CD4-positive, CD25-positive, alpha-beta regulatory T cell (primary cell): ENCODE results near the gene HSPA12B. TPM values are rescaled to one million over a fixed set of nuclear protein-coding genes. Genes with fewer than 3 reads are reported as not detected.

Experiments used
- ATAC-seq, 2 donors: fragments of 150-1000 bp; cut with Tn5 transposase; one replicate each; pipeline ENCODE4 v1.10.0; 2021; ENCODE audit warnings: low read depth in 2 of 2, moderate number of reproducible peaks in 2 of 2, moderate library complexity in 1 of 2
- DNase-seq, 3 donors: peaks; one replicate each; pipeline versions ENCODE4 v3.0.0 to v3.0.0-alpha.2; 2012 to 2022; ENCODE audit warnings: mixed read lengths in 1 of 3
- H3K27ac ChIP-seq: one replicate; pipeline ENCODE4 v1.7.0; 2013; ENCODE audit warnings: mild to moderate bottlenecking, low read length; ENCODE audit not compliant: insufficient read depth, poor library complexity, severe bottlenecking
- H3K27me3 ChIP-seq: one replicate; pipeline ENCODE4 v1.7.0; 2013; ENCODE audit warnings: low read length; ENCODE audit not compliant: control insufficient read depth, insufficient read depth
- H3K36me3 ChIP-seq: one replicate; pipeline ENCODE4 v1.7.0; 2013; ENCODE audit warnings: mild to moderate bottlenecking, low read length, moderate library complexity; ENCODE audit not compliant: control insufficient read depth, insufficient read depth
- H3K4me1 ChIP-seq: 2 replicates; pipeline ENCODE4 v1.7.0; 2013; ENCODE audit warnings: mild to moderate bottlenecking, low read length; ENCODE audit not compliant: insufficient read depth, control insufficient read depth, poor library complexity, severe bottlenecking
- H3K4me3 ChIP-seq: one replicate; pipeline ENCODE4 v1.7.0; 2013; ENCODE audit warnings: low read depth, mild to moderate bottlenecking, low read length, moderate library complexity
- H3K9me3 ChIP-seq, 2 experiments: 1 replicate in 1 of 2; 2 replicates in 1 of 2; pipeline ENCODE4 v1.7.0; 2013; ENCODE audit warnings: low read length in 2 of 2, mild to moderate bottlenecking in 1 of 2, moderate library complexity in 1 of 2; ENCODE audit not compliant: control insufficient read depth in 2 of 2
- H3K27ac Mint-ChIP-seq, 3 donors: one replicate each; pipeline ENCODE4 v1.8.0; 2020 to 2022; ENCODE audit warnings: mild to moderate bottlenecking in 3 of 3, mixed read lengths in 3 of 3, moderate library complexity in 2 of 3
- H3K27me3 Mint-ChIP-seq: one replicate; pipeline ENCODE4 v1.8.0; 2022; ENCODE audit warnings: mild to moderate bottlenecking, mixed read lengths
- H3K36me3 Mint-ChIP-seq: one replicate; pipeline ENCODE4 v1.8.0; 2020; ENCODE audit warnings: mixed read lengths
- H3K4me1 Mint-ChIP-seq, 4 donors: one replicate each; pipeline ENCODE4 v1.8.0; 2020 to 2022; ENCODE audit warnings: mixed read lengths in 4 of 4, mild to moderate bottlenecking in 1 of 4
- H3K4me3 Mint-ChIP-seq, 4 donors: one replicate each; pipeline ENCODE4 v1.8.0; 2020 to 2022; ENCODE audit warnings: mild to moderate bottlenecking in 4 of 4, mixed read lengths in 4 of 4, moderate library complexity in 3 of 4
- H3K9me3 Mint-ChIP-seq, 7 donors: one replicate each; pipeline ENCODE4 v1.8.0; 2020 to 2022; ENCODE audit warnings: mixed read lengths in 7 of 7, mild to moderate bottlenecking in 3 of 7, moderate library complexity in 2 of 7
- polyA plus RNA-seq, 4 donors: library from polyadenylated mRNA; unstranded; fragments of 300-500 nt; fragmentation: Illumina TruSeq; gene quantifications; one replicate each; pipeline ENCODE4 v1.2.3, GENCODE V29; 2021
- total RNA-seq: library from RNA; stranded (reverse); gene quantifications from one replicate; pipeline ENCODE4 v1.2.3, GENCODE V29; 2022

The HSPA12B gene
- total and polyA plus RNA-seq, 5 donors from 2014 or later: 0.09 TPM; not detected in 4

DNA sequence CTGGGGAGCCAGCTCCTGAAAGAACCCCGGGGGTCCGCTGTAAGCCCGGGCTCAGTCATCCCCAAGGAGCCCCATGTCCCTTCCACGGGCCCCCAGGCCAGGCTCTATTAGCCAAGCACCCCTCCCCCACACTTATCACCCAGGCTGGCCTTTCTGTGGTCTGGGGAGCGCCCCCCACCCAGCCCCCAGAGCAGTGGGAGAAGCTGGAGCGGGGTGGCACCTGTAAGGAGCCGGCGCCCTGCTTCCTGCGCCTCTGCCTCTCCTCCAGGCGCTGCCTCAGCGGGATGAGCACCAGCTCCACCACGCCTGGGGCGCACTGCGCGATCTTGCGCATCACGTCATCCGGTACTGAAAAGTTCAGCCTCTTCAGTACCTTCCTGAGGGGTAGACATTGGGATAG lies 46.5 kb downstream of the HSPA12B start:
- Mint-ChIP-seq H3K4me3 (peak overlapping the region; percentile 4 to 67 (median 45)), H3K27ac (no peak overlapping the region)
- H3K9me3 ChIP-seq: no peaks in the 10 kb centered on the region

DNA sequence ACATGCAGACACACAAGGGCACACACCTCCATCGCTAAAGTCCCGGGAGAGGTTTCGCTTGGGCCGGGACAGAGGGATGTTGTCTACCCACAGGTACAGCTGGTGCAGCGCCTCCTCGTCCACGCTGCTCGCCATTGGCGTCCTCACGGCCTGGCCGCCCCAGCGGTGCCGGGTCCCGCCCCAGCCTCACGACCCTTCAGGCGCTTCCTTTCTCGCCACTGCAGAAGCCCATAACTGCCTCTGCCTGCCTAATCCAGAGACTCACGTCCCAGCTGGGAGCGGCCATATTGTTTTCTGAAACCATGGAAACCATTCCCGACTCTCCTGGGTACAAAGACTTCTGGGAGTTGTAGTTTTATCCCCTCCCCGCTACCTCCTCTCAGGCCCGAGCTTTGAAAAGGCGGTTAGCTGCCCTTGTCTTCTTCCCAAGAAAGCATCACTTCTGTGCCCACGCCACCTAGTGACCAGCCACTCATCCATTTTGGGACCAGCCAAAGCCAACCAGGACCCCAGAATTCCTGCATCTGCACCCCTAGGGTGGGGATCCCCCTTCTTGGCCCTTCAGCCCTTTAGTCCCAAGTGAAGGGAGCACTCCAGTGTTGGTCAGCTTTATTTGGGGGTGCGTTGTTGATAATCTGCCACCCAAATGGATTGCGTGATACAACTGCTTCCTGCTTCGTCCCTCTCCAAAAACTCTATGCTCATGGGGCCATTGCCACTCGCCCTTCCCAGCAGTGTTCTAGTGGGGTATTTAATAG lies 48.8 kb downstream of the HSPA12B start, which contains the start of gene SPEF1:
SPEF1 (minus strand) TSS at position 296 of the 758 bp plus-strand sequence; CDS start at position 135, 161 bp downstream.
- ATAC-seq (peak; percentile 32 to 50), DNase-seq (peak in 2 of 3 donors; percentile 34 to 69)
- Histone ChIP-seq H3K27me3 (no peaks in the 10 kb centered on the region), H3K9me3 (no peaks in the 10 kb centered on the region), H3K4me1 (peaks cover 44% of the 10 kb centered on the region), H3K27ac (no peak within 1 kb of the TSS), H3K36me3 (no peaks in the 10 kb centered on the region), H3K4me3 (peak within 1 kb of the TSS; percentile 38)
- H3K27me3 Mint-ChIP-seq: peaks cover 10% of the 10 kb centered on the region
- peak within 1 kb of the TSS; percentile 5 to 82 (median 38) for H3K4me3 Mint-ChIP-seq
- peak within 1 kb of the TSS; percentile 21 to 75 (median 61) for H3K27ac Mint-ChIP-seq
- peaks cover 6 to 64% (median 27%) of the 10 kb centered on the region in 4 donors for H3K4me1 Mint-ChIP-seq
- H3K36me3 Mint-ChIP-seq: no peaks in the 10 kb centered on the region
- H3K9me3 Mint-ChIP-seq: no peaks in the 10 kb centered on the region

More for the DNA sequence above, 46.5 kb downstream of the HSPA12B start:
- no peaks in the 10 kb centered on the region for H3K27me3 ChIP-seq
- DNase-seq (no peak), ATAC-seq (no peak)
- H3K9me3 Mint-ChIP-seq: no peaks in the 10 kb centered on the region
- H3K27me3 Mint-ChIP-seq: peaks cover 10% of the 10 kb centered on the region
- peaks cover 6 to 50% (median 23%) of the 10 kb centered on the region in 4 donors for H3K4me1 Mint-ChIP-seq
- no peak overlapping the region for H3K27ac ChIP-seq
- H3K4me3 ChIP-seq: no peak overlapping the region
- no peaks in the 10 kb centered on the region for H3K36me3 ChIP-seq
- no peaks in the 10 kb centered on the region for H3K36me3 Mint-ChIP-seq
- peaks cover 32% of the 10 kb centered on the region for H3K4me1 ChIP-seq

DNA sequence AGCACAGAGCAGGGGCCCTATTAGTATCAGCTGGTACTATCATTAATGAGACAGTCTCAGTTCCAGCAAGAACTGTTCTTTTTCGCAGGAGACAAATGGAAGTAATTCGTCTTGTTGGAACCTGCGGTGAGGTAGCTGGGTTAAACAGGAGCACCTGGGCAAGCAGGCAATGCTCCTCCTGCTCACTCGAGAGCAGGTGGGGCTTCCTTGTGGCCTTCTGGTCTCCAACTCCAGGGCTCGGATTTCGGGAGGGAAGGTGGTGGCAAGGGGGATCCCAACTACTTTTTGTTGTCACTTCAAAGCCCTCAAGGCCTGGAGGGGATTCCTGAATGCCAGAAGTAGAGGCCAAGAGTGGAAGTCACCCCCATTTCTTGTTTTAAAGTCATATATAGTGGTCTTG lies 50.1 kb downstream of the HSPA12B start:
- no peaks in the 10 kb centered on the region for H3K9me3 ChIP-seq
- H3K4me3 ChIP-seq: no peak overlapping the region
- peaks cover 6 to 61% (median 26%) of the 10 kb centered on the region in 4 donors for H3K4me1 Mint-ChIP-seq
- no peak overlapping the region for H3K27ac ChIP-seq
- H3K36me3 ChIP-seq: no peaks in the 10 kb centered on the region
- H3K27me3 ChIP-seq: no peaks in the 10 kb centered on the region
- no peak for ATAC-seq
- H3K36me3 Mint-ChIP-seq: no peaks in the 10 kb centered on the region
- peaks cover 43% of the 10 kb centered on the region for H3K4me1 ChIP-seq
- DNase-seq: no peak
- H3K4me3 Mint-ChIP-seq: peak overlapping the region; percentile 16 to 85 (median 41)
- H3K9me3 Mint-ChIP-seq: no peaks in the 10 kb centered on the region
- H3K27ac Mint-ChIP-seq: peak overlapping the region; percentile 69 to 79 (median 75)
- peaks cover 7% of the 10 kb centered on the region for H3K27me3 Mint-ChIP-seq

DNA sequence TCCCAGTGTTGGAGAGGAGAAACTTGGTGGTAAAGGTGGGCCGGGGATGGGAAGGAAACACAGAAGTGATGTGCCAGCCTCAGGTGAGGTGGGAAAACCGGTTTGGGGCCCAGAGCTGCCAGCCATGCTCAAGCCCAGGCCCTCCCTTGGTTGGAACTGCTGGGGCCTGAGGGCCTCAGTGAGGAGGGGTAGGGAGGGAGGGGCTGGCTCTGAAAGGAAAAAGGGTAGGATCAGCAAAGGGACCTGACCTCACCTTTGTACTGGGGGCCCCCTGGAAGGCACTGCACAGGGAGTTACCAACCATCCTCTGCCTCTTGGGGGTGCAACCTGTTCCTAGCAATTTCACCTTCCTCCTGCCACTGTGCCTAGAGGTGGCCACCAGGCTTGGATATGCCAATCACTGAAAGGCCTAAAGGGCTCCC lies 50.6 kb downstream of the HSPA12B start:
- H3K9me3 Mint-ChIP-seq: no peaks in the 10 kb centered on the region
- DNase-seq (no peak), ATAC-seq (no peak)
- Histone ChIP-seq H3K27ac (no peak overlapping the region), H3K4me3 (no peak overlapping the region), H3K27me3 (no peaks in the 10 kb centered on the region), H3K36me3 (no peaks in the 10 kb centered on the region), H3K9me3 (no peaks in the 10 kb centered on the region), H3K4me1 (peaks cover 40% of the 10 kb centered on the region)
- H3K4me1 Mint-ChIP-seq: peaks cover 6 to 65% (median 27%) of the 10 kb centered on the region in 4 donors
- no peaks in the 10 kb centered on the region for H3K36me3 Mint-ChIP-seq
- H3K27ac Mint-ChIP-seq: peak overlapping the region in 2 of 3 donors; percentile 69 to 79
- H3K27me3 Mint-ChIP-seq: peaks cover 6% of the 10 kb centered on the region
- H3K4me3 Mint-ChIP-seq: peak overlapping the region; percentile 16 to 86 (median 52)

DNA sequence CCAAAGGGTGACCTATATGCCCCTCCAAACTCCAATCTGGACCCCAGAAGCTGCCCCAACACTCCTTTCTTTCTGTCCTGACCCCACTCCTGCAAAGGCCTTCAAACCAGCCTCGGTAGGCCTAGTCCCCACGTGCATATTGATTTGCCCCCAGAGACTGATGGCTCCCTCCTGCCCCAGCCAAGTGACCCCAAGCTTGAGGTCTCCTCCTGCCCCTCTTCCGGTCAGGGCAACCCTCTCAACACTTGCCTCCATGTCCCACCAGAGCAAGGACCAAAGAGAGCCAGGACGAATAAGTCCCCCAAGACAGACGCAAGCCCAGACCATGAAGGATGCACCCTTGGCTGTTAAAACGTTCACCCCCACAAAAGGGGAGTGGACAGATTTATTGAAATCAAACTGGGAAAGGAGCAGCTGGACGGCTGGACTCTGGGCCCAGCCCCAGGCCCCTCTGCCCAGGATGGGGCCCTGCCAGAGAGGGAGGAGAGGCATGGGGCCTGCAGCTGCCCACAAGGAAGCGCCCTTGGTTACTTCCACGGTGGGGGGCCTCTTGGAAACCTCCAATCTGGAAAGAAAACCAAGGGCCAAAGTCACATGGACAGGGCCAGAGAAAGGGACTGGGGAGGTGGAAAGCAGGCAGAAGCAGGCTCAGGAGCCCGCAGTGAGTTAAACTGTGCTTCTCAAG lies 51.2 kb downstream of the HSPA12B start:
- Mint-ChIP-seq H3K36me3 (no peaks in the 10 kb centered on the region), H3K4me3 (peak overlapping the region; percentile 16 to 86 (median 52)), H3K27ac (peak overlapping the region in 1 of 3 donors; percentile 42), H3K27me3 (peaks cover 6% of the 10 kb centered on the region), H3K9me3 (no peaks in the 10 kb centered on the region), H3K4me1 (peaks cover 11 to 67% (median 31%) of the 10 kb centered on the region in 4 donors)
- no peaks in the 10 kb centered on the region for H3K9me3 ChIP-seq
- H3K27me3 ChIP-seq: no peaks in the 10 kb centered on the region
- peaks cover 37% of the 10 kb centered on the region for H3K4me1 ChIP-seq
- H3K27ac ChIP-seq: no peak overlapping the region
- DNase-seq: no peak
- no peaks in the 10 kb centered on the region for H3K36me3 ChIP-seq
- ATAC-seq: no peak
- H3K4me3 ChIP-seq: no peak overlapping the region

DNA sequence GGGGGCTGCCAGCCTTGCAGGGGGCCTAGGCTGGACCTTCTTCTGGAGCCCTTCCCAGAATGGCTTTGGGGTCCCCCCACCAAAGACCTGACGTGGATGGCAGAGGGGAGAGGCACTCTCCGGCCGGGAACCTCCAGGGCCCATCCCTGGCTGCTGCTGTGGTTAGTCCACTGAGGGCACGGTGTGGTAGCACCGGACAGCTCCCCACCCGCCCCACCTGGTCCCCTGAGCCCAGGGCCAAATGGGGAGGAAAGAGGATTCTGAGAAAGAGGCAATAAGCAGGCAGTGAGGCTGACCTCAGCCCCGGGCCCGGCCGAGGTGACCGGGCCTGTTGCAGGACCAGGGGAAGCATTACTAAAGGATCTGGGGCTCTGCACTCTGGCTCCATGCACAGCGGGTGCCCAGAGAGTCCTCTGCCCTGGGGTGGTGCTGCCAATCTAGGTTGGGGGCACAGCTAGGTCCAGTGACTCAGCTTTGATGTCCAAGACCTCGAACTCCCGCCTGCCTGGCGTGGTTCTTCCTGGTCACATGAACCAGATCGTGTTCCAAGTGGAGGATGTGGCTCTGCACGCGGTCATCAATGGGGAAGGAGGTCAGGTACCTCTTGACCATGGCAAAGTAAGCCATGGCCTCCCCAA lies 51.9 kb downstream of the HSPA12B start:
- H3K27ac Mint-ChIP-seq: peak overlapping the region in 1 of 3 donors; percentile 94
- Histone ChIP-seq H3K4me1 (peaks cover 36% of the 10 kb centered on the region), H3K4me3 (no peak overlapping the region), H3K36me3 (no peaks in the 10 kb centered on the region), H3K9me3 (no peaks in the 10 kb centered on the region), H3K27ac (no peak overlapping the region), H3K27me3 (no peaks in the 10 kb centered on the region)
- ATAC-seq (no peak), DNase-seq (no peak)
- H3K36me3 Mint-ChIP-seq: no peaks in the 10 kb centered on the region
- H3K27me3 Mint-ChIP-seq: peaks cover 6% of the 10 kb centered on the region
- no peaks in the 10 kb centered on the region for H3K9me3 Mint-ChIP-seq
- peaks cover 14 to 69% (median 34%) of the 10 kb centered on the region in 4 donors for H3K4me1 Mint-ChIP-seq
- H3K4me3 Mint-ChIP-seq: peak overlapping the region in 3 of 4 donors; percentile 62 to 80 (median 79)

DNA sequence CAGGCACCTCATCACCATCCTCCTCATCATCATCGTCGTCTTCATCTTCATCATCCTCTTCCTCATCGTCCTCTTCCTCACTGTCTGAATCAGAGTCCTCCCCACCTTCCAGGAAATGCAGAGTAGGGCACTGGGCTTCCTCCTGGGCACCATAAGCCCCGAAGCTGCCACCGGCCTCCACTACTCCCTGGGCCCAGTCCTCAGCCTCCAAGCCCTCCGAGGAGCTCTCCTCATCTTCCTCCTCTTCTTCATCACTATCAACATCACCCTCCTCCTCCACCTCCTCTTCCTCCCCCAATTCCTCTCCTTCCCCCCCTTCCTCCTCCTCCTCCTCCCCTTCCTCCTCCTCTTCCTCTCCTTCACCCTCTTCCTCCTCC lies 52.4 kb downstream of the HSPA12B start:
- peak overlapping the region in 1 of 3 donors; percentile 94 for H3K27ac Mint-ChIP-seq
- Histone ChIP-seq H3K4me1 (peaks cover 36% of the 10 kb centered on the region), H3K27ac (no peak overlapping the region), H3K4me3 (no peak overlapping the region), H3K9me3 (no peaks in the 10 kb centered on the region), H3K27me3 (no peaks in the 10 kb centered on the region), H3K36me3 (no peaks in the 10 kb centered on the region)
- DNase-seq: no peak
- ATAC-seq: no peak
- H3K36me3 Mint-ChIP-seq: no peaks in the 10 kb centered on the region
- H3K27me3 Mint-ChIP-seq: peaks cover 6% of the 10 kb centered on the region
- peaks cover 14 to 65% (median 34%) of the 10 kb centered on the region in 4 donors for H3K4me1 Mint-ChIP-seq
- no peaks in the 10 kb centered on the region for H3K9me3 Mint-ChIP-seq
- peak overlapping the region in 3 of 4 donors; percentile 62 to 80 (median 79) for H3K4me3 Mint-ChIP-seq
